HepG2 (cell line): ENCODE measurements around the gene FAM217B. TPM values are rescaled to one million over a fixed set of nuclear protein-coding genes. Genes with fewer than 3 reads are reported as not detected.

Source experiments
- ARNT ChIP-seq: fragments of 450-650 bp; IDR thresholded peaks from 2 replicates; pipeline ENCODE4 v1.6.1; 2017
- FOXK2 ChIP-seq: fragments of 450-650 bp; IDR thresholded peaks from 2 replicates; pipeline ENCODE4 v1.6.1; 2016
- HNF1B ChIP-seq: sonication (generic); formaldehyde crosslinking; IDR thresholded peaks from 2 replicates; pipeline ENCODE4 v1.5.1; 2020; ENCODE audit warnings: mild to moderate bottlenecking, moderate library complexity, missing genetic modification reagents
- KDM5B ChIP-seq: sonication (generic); formaldehyde crosslinking; IDR thresholded peaks from 2 replicates; pipeline ENCODE4 v1.4.0; 2020; ENCODE audit warnings: missing genetic modification reagents, mild to moderate bottlenecking, borderline replicate concordance
- MXD3 ChIP-seq: IDR thresholded peaks from 2 replicates; pipeline ENCODE4 v1.6.1; 2016; ENCODE audit warnings: mild to moderate bottlenecking, missing biosample characterization, missing genetic modification reagents
- PCBP1 ChIP-seq: fragments of 200-400 bp; formaldehyde crosslinking; IDR thresholded peaks from 2 replicates; pipeline ENCODE4 v1.6.1; 2017; ENCODE audit warnings: mild to moderate bottlenecking, low read depth, low read length, borderline replicate concordance
- RBFOX2 ChIP-seq: fragments of 200-400 bp; formaldehyde crosslinking; IDR thresholded peaks from 2 replicates; pipeline ENCODE4 v1.6.1; 2017; ENCODE audit warnings: low read depth, mild to moderate bottlenecking, low read length
- RFXAP ChIP-seq: sonication (generic); formaldehyde crosslinking; IDR thresholded peaks from 2 replicates; pipeline ENCODE4 v1.4.0; 2020; ENCODE audit warnings: missing genetic modification reagents, borderline replicate concordance
- SATB2 ChIP-seq: sonication (generic); formaldehyde crosslinking; IDR thresholded peaks from 2 replicates; pipeline ENCODE4 v1.5.0; 2020; ENCODE audit warnings: missing genetic modification reagents
- STAT5B ChIP-seq: sonication (generic); formaldehyde crosslinking; IDR thresholded peaks from 2 replicates; pipeline ENCODE4 v1.4.0; 2020; ENCODE audit warnings: missing genetic modification reagents
- WIZ ChIP-seq: sonication (generic); formaldehyde crosslinking; IDR thresholded peaks from 2 replicates; pipeline ENCODE4 v1.5.1; 2020; ENCODE audit warnings: mild to moderate bottlenecking, missing genetic modification reagents
- ZBTB1 ChIP-seq: sonication (generic); formaldehyde crosslinking; IDR thresholded peaks from 2 replicates; pipeline ENCODE4 v1.4.0; 2020; ENCODE audit warnings: missing genetic modification reagents, borderline replicate concordance
- ZBTB7B ChIP-seq: sonication (generic); formaldehyde crosslinking; IDR thresholded peaks from 2 replicates; pipeline ENCODE4 v1.4.0; 2020; ENCODE audit warnings: missing genetic modification reagents
- ZFX ChIP-seq: sonication (generic); formaldehyde crosslinking; IDR thresholded peaks from 2 replicates; pipeline ENCODE4 v1.4.0; 2020; ENCODE audit warnings: mild to moderate bottlenecking, low read depth, missing genetic modification reagents, moderate library complexity
- ZGPAT ChIP-seq: IDR thresholded peaks from 2 replicates; pipeline ENCODE4 v1.6.1; 2016; ENCODE audit warnings: mild to moderate bottlenecking
- ZNF256 ChIP-seq: sonication (generic); formaldehyde crosslinking; conservative IDR thresholded peaks from 2 replicates; pipeline ENCODE4 v1.4.0; 2020; ENCODE audit warnings: missing genetic modification reagents
- ZNF574 ChIP-seq: sonication (generic); formaldehyde crosslinking; IDR thresholded peaks from 2 replicates; pipeline ENCODE4 v1.4.0; 2020; ENCODE audit warnings: missing genetic modification reagents
- ZNF619 ChIP-seq: sonication (generic); formaldehyde crosslinking; IDR thresholded peaks from 2 replicates; pipeline ENCODE4 v1.4.0; 2020; ENCODE audit warnings: mild to moderate bottlenecking, missing genetic modification reagents
- ZNF709 ChIP-seq: sonication (generic); formaldehyde crosslinking; IDR thresholded peaks from 2 replicates; pipeline ENCODE4 v1.5.0; 2020; ENCODE audit warnings: mild to moderate bottlenecking, missing genetic modification reagents
- ZSCAN9 ChIP-seq: IDR thresholded peaks from 2 replicates; pipeline ENCODE4 v1.6.1; 2016; ENCODE audit warnings: borderline replicate concordance
- polyA plus RNA-seq, 8 experiments: library from polyadenylated mRNA; depleted of rRNA in 3 of 8; stranded (reverse) in 7 of 8; unstranded in 1 of 8; fragments of >200 nt; fragmentation: Illumina TruSeq in 4 of 8; extraction: Trizol in 4 of 8; gene quantifications; 2 replicates each; pipeline versions ENCODE4 v1.2.1 to v1.2.3, GENCODE V29; 2011 to 2016; ENCODE audit warnings: low read depth in 4 of 8, missing spikeins in 1 of 8, mixed read lengths in 1 of 8; ENCODE audit not compliant: insufficient read depth in 1 of 8
- total RNA-seq, 5 experiments: library from RNA; depleted of rRNA; stranded (reverse); fragments of >200 nt; fragmentation: Illumina TruSeq; extraction: Trizol; gene quantifications; 2 replicates each; pipeline ENCODE4 v1.2.3, GENCODE V29; 2016; ENCODE audit warnings: low read depth in 1 of 5
- TF ChIP-seq, protein P1 (sequence below): sonication (generic); formaldehyde crosslinking; IDR thresholded peaks from 2 replicates; pipeline ENCODE4 v1.8.0; 2022; ENCODE audit warnings: mild to moderate bottlenecking, missing genetic modification reagents, moderate library complexity
- TF ChIP-seq, protein P2 (sequence below): sonication (generic); formaldehyde crosslinking; IDR thresholded peaks from 2 replicates; pipeline ENCODE4 v1.8.0; 2022; ENCODE audit warnings: missing genetic modification reagents, mild to moderate bottlenecking, borderline replicate concordance

FAM217B gene
- total and polyA plus RNA-seq, 2 of the 13 experiments (the other 11 are each of a cell fraction or from before 2014, with no cell fraction given) = 11.1 to 14.3 TPM

DNA sequence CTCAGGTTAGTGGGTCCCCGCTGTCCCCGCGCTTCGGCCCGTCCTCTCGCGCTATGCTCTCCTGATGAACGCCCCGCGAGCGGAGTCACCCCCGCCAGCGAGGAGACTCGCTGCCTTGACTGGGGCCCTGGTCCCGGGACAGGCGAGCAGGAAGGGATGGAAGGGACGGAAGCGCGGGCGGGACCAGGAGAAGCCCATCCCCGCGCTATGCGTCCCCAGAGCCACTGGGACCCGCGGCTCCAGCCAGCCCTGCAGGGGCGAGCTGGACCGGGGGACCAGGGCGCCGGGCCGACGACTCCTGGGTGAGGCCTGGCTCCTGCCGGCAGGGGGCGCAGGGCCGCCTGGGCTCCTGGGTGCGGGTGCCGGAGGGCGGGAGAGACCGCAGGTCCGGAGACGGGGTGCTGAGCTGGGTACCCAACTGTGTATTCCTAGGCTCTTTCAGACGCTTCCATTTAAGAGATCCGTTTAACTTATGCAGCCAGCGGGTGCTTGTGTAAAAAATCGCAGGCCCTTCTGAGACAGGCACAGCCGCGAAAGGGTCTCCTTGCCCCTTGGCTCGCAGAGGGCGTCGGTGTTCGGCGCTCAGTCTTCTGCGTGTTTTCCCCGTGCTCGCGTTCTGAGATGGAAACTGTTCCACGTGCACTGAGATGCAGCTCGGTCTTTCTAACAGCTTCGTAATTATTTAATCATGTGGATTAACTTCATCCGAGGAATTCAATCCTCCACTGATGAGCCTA, 6.2 kb upstream of the FAM217B start (continued):
- TF ChIP-seq, protein P1, sequence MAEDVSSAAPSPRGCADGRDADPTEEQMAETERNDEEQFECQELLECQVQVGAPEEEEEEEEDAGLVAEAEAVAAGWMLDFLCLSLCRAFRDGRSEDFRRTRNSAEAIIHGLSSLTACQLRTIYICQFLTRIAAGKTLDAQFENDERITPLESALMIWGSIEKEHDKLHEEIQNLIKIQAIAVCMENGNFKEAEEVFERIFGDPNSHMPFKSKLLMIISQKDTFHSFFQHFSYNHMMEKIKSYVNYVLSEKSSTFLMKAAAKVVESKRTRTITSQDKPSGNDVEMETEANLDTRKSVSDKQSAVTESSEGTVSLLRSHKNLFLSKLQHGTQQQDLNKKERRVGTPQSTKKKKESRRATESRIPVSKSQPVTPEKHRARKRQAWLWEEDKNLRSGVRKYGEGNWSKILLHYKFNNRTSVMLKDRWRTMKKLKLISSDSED (CRISPR knock-in tag) = no peak
- no peak for TF ChIP-seq ARNT
- TF ChIP-seq WIZ (CRISPR knock-in tag) = no peak
- TF ChIP-seq RBFOX2 = 0 out of 2 replicates have a peak, but pooled peaks have one; percentile 22
- TF ChIP-seq MXD3 (CRISPR knock-in tag) = no peak
- no peak for TF ChIP-seq STAT5B (CRISPR knock-in tag)
- no peak for TF ChIP-seq RFXAP (CRISPR knock-in tag)
- no peak for TF ChIP-seq ZNF256
- TF ChIP-seq ZGPAT (CRISPR knock-in tag) = peak; percentile 40; the same call in 1 of the 2 replicates
- no peak for TF ChIP-seq ZNF709 (CRISPR knock-in tag)
- peak; percentile 33; the same call in 1 of the 2 replicates for TF ChIP-seq ZNF574
- TF ChIP-seq ZSCAN9 (CRISPR knock-in tag) = no peak
- TF ChIP-seq ZFX = peak; percentile 56
- no peak for TF ChIP-seq ZNF619 (CRISPR knock-in tag)
- TF ChIP-seq HNF1B (CRISPR knock-in tag) = no peak
- TF ChIP-seq FOXK2 = no peak
- no peak for TF ChIP-seq ZBTB1
- peak; percentile 36; the same call in 1 of the 2 replicates for TF ChIP-seq KDM5B (CRISPR knock-in tag)
- peak; percentile 24; the same call in 1 of the 2 replicates for TF ChIP-seq PCBP1
- TF ChIP-seq SATB2 (CRISPR knock-in tag) = no peak
- TF ChIP-seq, protein P2, sequence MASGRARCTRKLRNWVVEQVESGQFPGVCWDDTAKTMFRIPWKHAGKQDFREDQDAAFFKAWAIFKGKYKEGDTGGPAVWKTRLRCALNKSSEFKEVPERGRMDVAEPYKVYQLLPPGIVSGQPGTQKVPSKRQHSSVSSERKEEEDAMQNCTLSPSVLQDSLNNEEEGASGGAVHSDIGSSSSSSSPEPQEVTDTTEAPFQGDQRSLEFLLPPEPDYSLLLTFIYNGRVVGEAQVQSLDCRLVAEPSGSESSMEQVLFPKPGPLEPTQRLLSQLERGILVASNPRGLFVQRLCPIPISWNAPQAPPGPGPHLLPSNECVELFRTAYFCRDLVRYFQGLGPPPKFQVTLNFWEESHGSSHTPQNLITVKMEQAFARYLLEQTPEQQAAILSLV = no peak
- TF ChIP-seq ZBTB7B (CRISPR knock-in tag) = peak; percentile 69; the same call in 1 of the 2 replicates
